Measurements from ENCODE around the gene MRPL22. TPM values are rescaled to one million over a fixed set of nuclear protein-coding genes. Genes with fewer than 3 reads are reported as not detected.

MRPL22 gene
- 34.6 to 41.5 TPM (median 38.2 TPM) in 3 replicates for total RNA-seq
- long read RNA-seq, transcript MRPL22-201 (6 exons, 3,035 nt) = minor isoform, 8 of 51 reads
- long read RNA-seq, transcript MRPL22-207 (7 exons, 3,176 nt) = major isoform, 40 of 51 reads
- long read RNA-seq, partial matches to known transcripts = 0 of 51 reads
- long read RNA-seq, other reads (novel, unspliced or antisense) = 1 of 51 reads

GRCh38 chr5:154940772-154941620 lies at the start of gene MRPL22:
Gene MRPL22 (plus strand): TSS chr5:154941073. CDS start chr5:154941111, 38 bp downstream.
- Mint-ChIP-seq H3K4me1 (ENCODE audit: low read depth) (peaks cover 42% of the 10 kb centered on the region), H3K27ac (ENCODE audit: unreplicated experiment) (peak within 1 kb of the TSS; percentile 96), H3K4me3 (ENCODE audit: unreplicated experiment) (peak within 1 kb of the TSS; percentile 84), H3K36me3 (ENCODE audit: low read depth) (no peaks in the 10 kb centered on the region), H3K9me3 (ENCODE audit: low read depth) (no peaks in the 10 kb centered on the region), H3K27me3 (ENCODE audit: low read depth) (no peaks in the 10 kb centered on the region)
- TF ChIP-seq CTCF (IDR thresholded peaks at IDR 0.05) = no peak
- peak; percentile 95 for DNase-seq (ENCODE audit: low spot score)

- H3K27me3 Mint-ChIP-seq (ENCODE audit: low read depth) = no peaks in the 10 kb centered on the region
- H3K9me3 Mint-ChIP-seq (ENCODE audit: low read depth) = no peaks in the 10 kb centered on the region
- H3K27ac Mint-ChIP-seq (ENCODE audit: unreplicated experiment) = no peak overlapping the region
- no peak for DNase-seq (ENCODE audit: low spot score)
- no peak overlapping the region for H3K4me3 Mint-ChIP-seq (ENCODE audit: unreplicated experiment)
- H3K36me3 Mint-ChIP-seq (ENCODE audit: low read depth) = peaks cover 48% of the 10 kb centered on the region
- no peak for TF ChIP-seq CTCF (IDR thresholded peaks at IDR 0.05)
- no peaks in the 10 kb centered on the region for H3K4me1 Mint-ChIP-seq (ENCODE audit: low read depth)
These were observed 48.5 kb upstream of the MRPL22 start for GRCh38 chr5:154892369-154892771.

- Mint-ChIP-seq H3K27ac (ENCODE audit: unreplicated experiment) (no peak overlapping the region), H3K9me3 (ENCODE audit: low read depth) (no peaks in the 10 kb centered on the region), H3K4me3 (ENCODE audit: unreplicated experiment) (no peak overlapping the region), H3K4me1 (ENCODE audit: low read depth) (no peaks in the 10 kb centered on the region), H3K27me3 (ENCODE audit: low read depth) (no peaks in the 10 kb centered on the region), H3K36me3 (ENCODE audit: low read depth) (peaks cover 45% of the 10 kb centered on the region)
- no peak for TF ChIP-seq CTCF (IDR thresholded peaks at IDR 0.05)
- no peak for DNase-seq (ENCODE audit: low spot score)
These were observed 47.5 kb upstream of the MRPL22 start for GRCh38 chr5:154893381-154893780.

- no peak for TF ChIP-seq CTCF (IDR thresholded peaks at IDR 0.05)
- no peak for DNase-seq (ENCODE audit: low spot score)
- Mint-ChIP-seq H3K9me3 (ENCODE audit: low read depth) (no peaks in the 10 kb centered on the region), H3K27me3 (ENCODE audit: low read depth) (no peaks in the 10 kb centered on the region), H3K27ac (ENCODE audit: unreplicated experiment) (no peak overlapping the region), H3K4me3 (ENCODE audit: unreplicated experiment) (no peak overlapping the region), H3K4me1 (ENCODE audit: low read depth) (peaks cover 3% of the 10 kb centered on the region), H3K36me3 (ENCODE audit: low read depth) (peaks cover 47% of the 10 kb centered on the region)
These were observed 45.0 kb upstream of the MRPL22 start for GRCh38 chr5:154895606-154896561.
